Hematopoietic multipotent progenitor cell treated with erythropoietin and hydrocortisone succinate and interleukin-3 and kit ligand, for 8 days (in vitro differentiated cells): ENCODE measurements around the gene GGT6.
A peak's percentile ranks its signal among the peaks of the same experiment; 100 is the strongest.

Source experiments
- DNase-seq: peaks from one replicate; pipeline ENCODE4 v3.0.0-alpha.2; 2015

GGT6 gene

GRCh38 chr17:4536742-4537411, 23.5 kb downstream of the GGT6 start:
- DNase-seq = no peak

GRCh38 chr17:4536259-4536741, 24.1 kb downstream of the GGT6 start:
- DNase-seq = no peak

GRCh38 chr17:4535667-4536258, 24.6 kb downstream of the GGT6 start:
- no peak for DNase-seq

GRCh38 chr17:4534928-4535666, 25.3 kb downstream of the GGT6 start:
- DNase-seq = no peak

- no peak for DNase-seq
Observed at GRCh38 chr17:4534515-4534914, 25.9 kb downstream of the GGT6 start.

GRCh38 chr17:4533523-4534504, 26.6 kb downstream of the GGT6 start:
- peak; percentile 59 for DNase-seq

GRCh38 chr17:4532860-4533522, 27.4 kb downstream of the GGT6 start:
- no peak for DNase-seq

GRCh38 chr17:4531988-4532736, 28.2 kb downstream of the GGT6 start:
- DNase-seq = no peak

- DNase-seq = no peak
Observed at GRCh38 chr17:4530799-4531730, 29.3 kb downstream of the GGT6 start.

- DNase-seq = no peak
Observed at GRCh38 chr17:4529533-4530152, 30.7 kb downstream of the GGT6 start.

GRCh38 chr17:4527566-4528125, 32.7 kb downstream of the GGT6 start:
- DNase-seq = no peak

GRCh38 chr17:4527134-4527533, 33.2 kb downstream of the GGT6 start:
- no peak for DNase-seq

- no peak for DNase-seq
Observed at GRCh38 chr17:4525691-4526397, 34.5 kb downstream of the GGT6 start.

- DNase-seq = no peak
Observed at GRCh38 chr17:4523946-4524345, 36.4 kb downstream of the GGT6 start.

- DNase-seq = no peak
Observed at GRCh38 chr17:4522661-4523060, 37.7 kb downstream of the GGT6 start.

GRCh38 chr17:4520894-4521600, 39.3 kb downstream of the GGT6 start:
- DNase-seq = no peak

- no peak for DNase-seq
Observed at GRCh38 chr17:4520060-4520893, 40.1 kb downstream of the GGT6 start.
